DOHH2 (cell line): Measurements from ENCODE around the gene TTLL10.

Experiments used
- H3F3A ChIP-seq: fragments of 200-600 bp; sonication (generic), shearing (Covaris generic); 2 replicates; pipeline ENCODE4 v1.6.0; 2016; ENCODE audit warnings: antibody characterized with exemption, mild to moderate bottlenecking; ENCODE audit not compliant: control insufficient read depth, insufficient read depth
- H3K27ac ChIP-seq: fragments of 200-600 bp; sonication (generic); 2 replicates; pipeline ENCODE4 v1.5.1; 2014; ENCODE audit warnings: low read depth, mild to moderate bottlenecking, low read length, moderate library complexity
- H3K27me3 ChIP-seq: fragments of 200-600 bp; sonication (generic); 2 replicates; pipeline ENCODE4 v1.6.1; 2014; ENCODE audit warnings: mild to moderate bottlenecking, low read length, mixed read lengths; ENCODE audit not compliant: control insufficient read depth
- H3K36me3 ChIP-seq: fragments of 200-600 bp; sonication (generic); 2 replicates; pipeline ENCODE4 v1.6.1; 2014; ENCODE audit warnings: mild to moderate bottlenecking, low read length, moderate library complexity, mixed read lengths; ENCODE audit not compliant: control insufficient read depth
- H3K4me1 ChIP-seq: fragments of 200-600 bp; sonication (generic); 2 replicates; pipeline ENCODE4 v1.6.1; 2014; ENCODE audit warnings: mild to moderate bottlenecking, low read length, mixed read lengths; ENCODE audit not compliant: control insufficient read depth
- H3K4me2 ChIP-seq: fragments of 200-600 bp; sonication (generic); 2 replicates; pipeline ENCODE4 v1.6.0; 2014; ENCODE audit warnings: mild to moderate bottlenecking, low read length, moderate library complexity
- H3K4me3 ChIP-seq: fragments of 200-600 bp; sonication (generic); 2 replicates; pipeline ENCODE4 v1.5.1; 2014; ENCODE audit warnings: mild to moderate bottlenecking, low read length, mixed read lengths
- H3K79me2 ChIP-seq: fragments of 200-600 bp; sonication (generic); 2 replicates; pipeline ENCODE4 v1.6.1; 2014; ENCODE audit warnings: mild to moderate bottlenecking, low read length, mixed read lengths; ENCODE audit not compliant: control insufficient read depth
- H3K9me2 ChIP-seq: fragments of 200-600 bp; sonication (generic); replicated peaks from 2 replicates; pipeline ENCODE4 v1.6.1; 2014; ENCODE audit warnings: mild to moderate bottlenecking, low read length, mixed read lengths; ENCODE audit not compliant: control insufficient read depth
- H3K9me3 ChIP-seq: fragments of 200-600 bp; sonication (generic); 2 replicates; pipeline ENCODE4 v1.6.1; 2014; ENCODE audit warnings: antibody characterized with exemption, low read length, mixed read lengths; ENCODE audit not compliant: control insufficient read depth, insufficient read depth
- H4K20me1 ChIP-seq: fragments of 200-600 bp; sonication (generic); 2 replicates; pipeline ENCODE4 v1.6.0; 2014; ENCODE audit warnings: low read depth, mild to moderate bottlenecking, antibody characterized with exemption, low read length, moderate library complexity; ENCODE audit not compliant: control insufficient read depth, insufficient read depth
- EZH2phosphoT487 ChIP-seq: fragments of 200-600 bp; sonication (generic); IDR thresholded peaks from 2 replicates; pipeline ENCODE4 v1.6.1; 2017; ENCODE audit warnings: borderline replicate concordance, mild to moderate bottlenecking, antibody characterized with exemption, low read length, moderate library complexity, mixed read lengths
- TF ChIP-seq, protein P1 (sequence below): fragments of 200-600 bp; sonication (generic); IDR thresholded peaks from one replicate; pipeline ENCODE4 v1.5.1; 2014; ENCODE audit warnings: antibody characterized with exemption, mild to moderate bottlenecking, low read depth, low read length; ENCODE audit not compliant: poor library complexity, severe bottlenecking

Gene TTLL10

GRCh38 chr1:1215881-1216605, 42.4 kb downstream of the TTLL10 start:
- Histone ChIP-seq H3K79me2 (no peaks in the 10 kb centered on the region), H3K27ac (no peak overlapping the region), H4K20me1 (no peaks in the 10 kb centered on the region), H3K27me3 (peaks cover 2% of the 10 kb centered on the region; the same call in 1 of the 2 replicates), H3K9me3 (no peaks in the 10 kb centered on the region), H3K9me2 (no peaks in the 10 kb centered on the region), H3K4me3 (no peak overlapping the region), H3K4me2 (no peak overlapping the region), H3K4me1 (peaks cover 15% of the 10 kb centered on the region), H3K36me3 (peaks cover 26% of the 10 kb centered on the region), H3F3A (no peaks in the 10 kb centered on the region)
- TF ChIP-seq, protein P1, sequence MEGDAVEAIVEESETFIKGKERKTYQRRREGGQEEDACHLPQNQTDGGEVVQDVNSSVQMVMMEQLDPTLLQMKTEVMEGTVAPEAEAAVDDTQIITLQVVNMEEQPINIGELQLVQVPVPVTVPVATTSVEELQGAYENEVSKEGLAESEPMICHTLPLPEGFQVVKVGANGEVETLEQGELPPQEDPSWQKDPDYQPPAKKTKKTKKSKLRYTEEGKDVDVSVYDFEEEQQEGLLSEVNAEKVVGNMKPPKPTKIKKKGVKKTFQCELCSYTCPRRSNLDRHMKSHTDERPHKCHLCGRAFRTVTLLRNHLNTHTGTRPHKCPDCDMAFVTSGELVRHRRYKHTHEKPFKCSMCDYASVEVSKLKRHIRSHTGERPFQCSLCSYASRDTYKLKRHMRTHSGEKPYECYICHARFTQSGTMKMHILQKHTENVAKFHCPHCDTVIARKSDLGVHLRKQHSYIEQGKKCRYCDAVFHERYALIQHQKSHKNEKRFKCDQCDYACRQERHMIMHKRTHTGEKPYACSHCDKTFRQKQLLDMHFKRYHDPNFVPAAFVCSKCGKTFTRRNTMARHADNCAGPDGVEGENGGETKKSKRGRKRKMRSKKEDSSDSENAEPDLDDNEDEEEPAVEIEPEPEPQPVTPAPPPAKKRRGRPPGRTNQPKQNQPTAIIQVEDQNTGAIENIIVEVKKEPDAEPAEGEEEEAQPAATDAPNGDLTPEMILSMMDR = no peak
- TF ChIP-seq EZH2phosphoT487 = no peak

DNA sequence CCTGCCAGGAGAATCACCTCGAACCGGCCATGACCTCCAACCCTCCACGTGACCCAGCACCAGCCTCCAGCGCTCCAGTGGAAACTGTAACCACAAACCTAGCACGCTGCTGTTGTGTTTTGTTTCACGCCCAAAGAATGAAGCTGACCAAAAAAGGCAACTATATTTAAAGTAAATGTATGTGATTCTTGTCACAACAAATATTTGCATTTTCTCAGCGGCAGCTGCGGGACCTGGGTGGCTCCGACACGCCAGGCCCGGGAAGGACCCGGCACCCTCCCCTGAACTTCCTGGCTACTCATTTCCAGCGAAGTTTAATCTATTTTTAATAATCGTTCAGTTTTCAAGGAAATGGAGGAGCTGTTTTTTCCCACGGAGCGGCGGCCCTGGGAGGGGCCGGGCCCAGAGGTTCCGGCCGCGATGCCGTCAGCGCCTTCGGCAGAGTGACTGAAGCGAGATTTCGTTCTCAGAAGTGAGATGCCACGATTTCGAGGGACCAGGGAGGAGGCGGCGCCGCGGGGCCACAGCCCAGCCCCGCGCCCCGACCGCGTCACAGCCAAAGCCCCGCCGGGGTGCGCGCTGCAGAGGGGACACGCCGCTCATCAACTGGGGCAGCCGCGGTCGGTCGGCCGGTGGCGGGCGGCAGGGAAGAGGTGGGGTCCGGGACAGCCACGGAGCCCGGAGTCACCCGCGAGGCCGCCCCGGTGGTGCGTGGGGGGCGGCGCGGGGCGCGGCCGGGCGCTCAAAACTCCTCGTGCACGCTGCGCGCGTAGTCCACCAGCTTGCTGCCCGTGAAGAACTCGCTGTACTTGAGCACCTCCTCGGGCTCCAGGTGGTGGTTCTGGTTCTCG, 43.3 kb downstream of the TTLL10 start:
- H3K27ac ChIP-seq = no peak overlapping the region
- no peaks in the 10 kb centered on the region for H3K9me2 ChIP-seq
- peaks cover 33% of the 10 kb centered on the region for H3K36me3 ChIP-seq
- no peaks in the 10 kb centered on the region for H3K9me3 ChIP-seq
- no peak for TF ChIP-seq EZH2phosphoT487
- TF ChIP-seq, protein P1 = no peak
- H3K4me3 ChIP-seq = no peak overlapping the region
- H3K4me1 ChIP-seq = peaks cover 15% of the 10 kb centered on the region
- no peaks in the 10 kb centered on the region for H3K79me2 ChIP-seq
- no peaks in the 10 kb centered on the region for H4K20me1 ChIP-seq
- H3K27me3 ChIP-seq = peaks cover 2% of the 10 kb centered on the region; the same call in 1 of the 2 replicates
- no peaks in the 10 kb centered on the region for H3F3A ChIP-seq
- H3K4me2 ChIP-seq = no peak overlapping the region

DNA sequence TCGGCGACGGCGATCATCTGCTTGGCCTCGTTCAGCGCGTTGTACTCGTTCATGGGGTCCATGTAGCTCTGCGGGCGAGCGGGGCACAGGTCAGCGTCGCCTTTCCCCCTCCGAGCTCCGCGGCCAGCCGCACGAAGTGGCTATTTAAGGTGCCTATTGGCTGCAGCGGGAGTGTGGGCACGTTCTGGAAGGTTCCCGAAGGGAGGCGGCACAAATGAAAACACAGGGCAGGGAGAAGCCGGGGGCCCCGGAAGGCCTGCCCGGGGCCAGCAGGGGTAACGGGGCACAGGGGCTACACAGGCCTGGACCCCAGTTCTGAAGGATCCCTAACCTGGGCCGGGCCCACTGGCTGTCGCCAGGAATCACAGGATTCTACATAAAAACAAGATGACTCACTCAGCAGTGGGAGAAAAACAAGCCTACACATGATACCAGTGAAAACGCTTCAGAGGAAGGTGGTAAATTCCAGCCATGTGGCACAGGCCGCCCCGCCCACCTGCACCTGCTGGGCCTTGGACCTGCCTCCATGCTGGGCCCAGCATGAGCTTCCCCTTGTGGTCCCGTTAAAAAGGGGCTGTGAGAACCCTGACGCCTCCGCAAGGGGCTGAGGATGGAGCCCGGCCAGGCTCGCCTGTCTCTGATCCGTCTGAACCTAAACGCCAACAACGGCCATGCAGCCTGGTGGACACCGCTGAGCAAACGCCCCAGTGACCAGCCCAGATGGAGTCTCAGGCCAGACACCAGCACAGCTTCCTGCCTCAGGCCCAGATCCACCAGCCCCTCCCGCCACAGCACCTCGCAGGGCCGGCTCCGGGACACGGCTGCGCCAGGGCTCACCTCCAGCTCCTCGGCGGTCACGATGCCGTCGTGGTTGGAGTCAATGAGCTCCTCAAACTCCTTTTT, 44.2 kb downstream of the TTLL10 start:
- 0 out of 2 replicates have a peak, but pooled peaks cover 1% of the 10 kb centered on the region for H3K79me2 ChIP-seq
- no peaks in the 10 kb centered on the region for H3F3A ChIP-seq
- H4K20me1 ChIP-seq = no peaks in the 10 kb centered on the region
- H3K36me3 ChIP-seq = peaks cover 39% of the 10 kb centered on the region
- H3K27ac ChIP-seq = no peak overlapping the region
- H3K9me2 ChIP-seq = no peaks in the 10 kb centered on the region
- TF ChIP-seq, protein P1 = no peak
- TF ChIP-seq EZH2phosphoT487 = no peak
- H3K4me3 ChIP-seq = no peak overlapping the region
- no peak overlapping the region for H3K4me2 ChIP-seq
- no peaks in the 10 kb centered on the region; the same call in 1 of the 2 replicates for H3K27me3 ChIP-seq
- H3K4me1 ChIP-seq = peaks cover 12% of the 10 kb centered on the region
- H3K9me3 ChIP-seq = no peaks in the 10 kb centered on the region
